ENCODE results near the gene MAMDC4. TPM values are rescaled to one million over a fixed set of nuclear protein-coding genes. Genes with fewer than 3 reads are reported as not detected.
A peak's percentile ranks its signal among the peaks of the same experiment; 100 is the strongest.

The MAMDC4 gene
- total and polyA plus RNA-seq, 2 experiments from 2014 or later, result 1.7 to 6.8 TPM

DNA sequence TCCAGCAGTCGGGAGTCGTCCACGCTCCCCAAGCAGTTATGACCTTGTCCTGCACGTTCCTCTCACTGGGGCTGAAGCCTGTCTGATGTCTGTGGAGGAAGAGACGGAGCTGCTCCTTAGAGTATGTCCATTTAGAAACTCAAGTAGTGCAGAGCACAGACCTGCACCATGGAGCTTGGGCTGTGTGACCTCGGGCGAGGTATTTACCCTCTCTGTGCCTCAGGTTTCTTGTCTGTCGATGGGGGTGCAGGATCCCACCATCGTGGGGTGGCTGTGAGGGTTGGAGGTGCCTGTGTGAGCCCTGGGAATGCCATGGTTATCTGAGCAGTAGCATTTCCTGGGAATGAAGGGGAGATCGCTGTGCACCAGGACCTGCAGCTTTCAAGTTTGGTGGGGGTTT lies 48.4 kb downstream of the MAMDC4 start (continued):
- TF ChIP-seq, protein P1, sequence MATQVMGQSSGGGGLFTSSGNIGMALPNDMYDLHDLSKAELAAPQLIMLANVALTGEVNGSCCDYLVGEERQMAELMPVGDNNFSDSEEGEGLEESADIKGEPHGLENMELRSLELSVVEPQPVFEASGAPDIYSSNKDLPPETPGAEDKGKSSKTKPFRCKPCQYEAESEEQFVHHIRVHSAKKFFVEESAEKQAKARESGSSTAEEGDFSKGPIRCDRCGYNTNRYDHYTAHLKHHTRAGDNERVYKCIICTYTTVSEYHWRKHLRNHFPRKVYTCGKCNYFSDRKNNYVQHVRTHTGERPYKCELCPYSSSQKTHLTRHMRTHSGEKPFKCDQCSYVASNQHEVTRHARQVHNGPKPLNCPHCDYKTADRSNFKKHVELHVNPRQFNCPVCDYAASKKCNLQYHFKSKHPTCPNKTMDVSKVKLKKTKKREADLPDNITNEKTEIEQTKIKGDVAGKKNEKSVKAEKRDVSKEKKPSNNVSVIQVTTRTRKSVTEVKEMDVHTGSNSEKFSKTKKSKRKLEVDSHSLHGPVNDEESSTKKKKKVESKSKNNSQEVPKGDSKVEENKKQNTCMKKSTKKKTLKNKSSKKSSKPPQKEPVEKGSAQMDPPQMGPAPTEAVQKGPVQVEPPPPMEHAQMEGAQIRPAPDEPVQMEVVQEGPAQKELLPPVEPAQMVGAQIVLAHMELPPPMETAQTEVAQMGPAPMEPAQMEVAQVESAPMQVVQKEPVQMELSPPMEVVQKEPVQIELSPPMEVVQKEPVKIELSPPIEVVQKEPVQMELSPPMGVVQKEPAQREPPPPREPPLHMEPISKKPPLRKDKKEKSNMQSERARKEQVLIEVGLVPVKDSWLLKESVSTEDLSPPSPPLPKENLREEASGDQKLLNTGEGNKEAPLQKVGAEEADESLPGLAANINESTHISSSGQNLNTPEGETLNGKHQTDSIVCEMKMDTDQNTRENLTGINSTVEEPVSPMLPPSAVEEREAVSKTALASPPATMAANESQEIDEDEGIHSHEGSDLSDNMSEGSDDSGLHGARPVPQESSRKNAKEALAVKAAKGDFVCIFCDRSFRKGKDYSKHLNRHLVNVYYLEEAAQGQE (IDR thresholded peaks at IDR 0.05; ENCODE audit: unreplicated experiment), result no peak
- TF ChIP-seq STAT1 (IDR thresholded peaks at IDR 0.05; ENCODE audit: unreplicated experiment) (no peak), EZH2phosphoT487 (IDR thresholded peaks at IDR 0.05; ENCODE audit: unreplicated experiment) (no peak), POLR2AphosphoS5 (IDR thresholded peaks at IDR 0.05; ENCODE audit: low read depth) (no peak), ZNF331 (CRISPR knock-in tag; IDR thresholded peaks at IDR 0.05; ENCODE audit: low read depth) (no peak), ZNF114 (CRISPR knock-in tag; IDR thresholded peaks at IDR 0.05) (no peak), JUNB (IDR thresholded peaks at IDR 0.05; ENCODE audit: unreplicated experiment) (no peak)
- TF ChIP-seq, protein P2, sequence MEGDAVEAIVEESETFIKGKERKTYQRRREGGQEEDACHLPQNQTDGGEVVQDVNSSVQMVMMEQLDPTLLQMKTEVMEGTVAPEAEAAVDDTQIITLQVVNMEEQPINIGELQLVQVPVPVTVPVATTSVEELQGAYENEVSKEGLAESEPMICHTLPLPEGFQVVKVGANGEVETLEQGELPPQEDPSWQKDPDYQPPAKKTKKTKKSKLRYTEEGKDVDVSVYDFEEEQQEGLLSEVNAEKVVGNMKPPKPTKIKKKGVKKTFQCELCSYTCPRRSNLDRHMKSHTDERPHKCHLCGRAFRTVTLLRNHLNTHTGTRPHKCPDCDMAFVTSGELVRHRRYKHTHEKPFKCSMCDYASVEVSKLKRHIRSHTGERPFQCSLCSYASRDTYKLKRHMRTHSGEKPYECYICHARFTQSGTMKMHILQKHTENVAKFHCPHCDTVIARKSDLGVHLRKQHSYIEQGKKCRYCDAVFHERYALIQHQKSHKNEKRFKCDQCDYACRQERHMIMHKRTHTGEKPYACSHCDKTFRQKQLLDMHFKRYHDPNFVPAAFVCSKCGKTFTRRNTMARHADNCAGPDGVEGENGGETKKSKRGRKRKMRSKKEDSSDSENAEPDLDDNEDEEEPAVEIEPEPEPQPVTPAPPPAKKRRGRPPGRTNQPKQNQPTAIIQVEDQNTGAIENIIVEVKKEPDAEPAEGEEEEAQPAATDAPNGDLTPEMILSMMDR (conservative IDR thresholded peaks at IDR 0.05; ENCODE audit: low read depth in 2 of 2), result no peak

DNA sequence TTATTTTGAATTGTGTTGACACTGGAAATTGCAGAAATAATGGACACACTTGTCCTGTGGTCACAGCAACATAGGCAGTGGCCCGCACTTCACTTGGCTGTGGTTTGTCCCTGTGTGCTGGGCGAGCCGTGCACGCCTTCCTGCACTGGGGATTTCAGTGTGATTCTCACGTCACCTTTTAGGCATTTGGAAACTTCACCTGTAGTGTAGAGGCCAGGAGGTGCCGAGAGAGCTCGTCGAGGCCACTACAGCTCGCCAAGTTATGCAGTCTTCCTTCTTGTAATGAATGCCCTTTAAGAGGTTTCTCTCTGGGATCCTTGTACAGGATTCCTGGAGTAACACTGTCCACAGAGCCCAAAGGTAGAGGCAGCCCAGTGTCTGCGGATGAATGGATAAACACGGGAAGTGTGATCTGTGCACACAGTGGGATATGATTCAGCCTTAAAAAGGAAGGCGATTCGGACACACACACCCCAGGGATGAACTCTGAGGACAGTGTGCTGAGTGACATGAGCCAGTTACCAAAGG lies 48.9 kb downstream of the MAMDC4 start:
- H4K20me1 ChIP-seq (replicated peaks; ENCODE audit: insufficient read depth), result peaks cover 23% of the 10 kb centered on the region
- 0 out of 3 replicates have a peak, but pooled peaks cover 2% of the 10 kb centered on the region for H3K4me1 Mint-ChIP-seq
- H3K36me3 ChIP-seq (ENCODE audit: insufficient read depth), result peaks cover 28% of the 10 kb centered on the region
- no peaks in the 10 kb centered on the region for H3K9me2 ChIP-seq (ENCODE audit: insufficient read depth)
- no peak overlapping the region for H3K27ac ChIP-seq (ENCODE audit: low read depth)
- DNase-seq (ENCODE audit: low spot score) (no peak), ATAC-seq (no peak)
- H3K27me3 Mint-ChIP-seq (ENCODE audit: insufficient read depth, low read depth, poor library complexity), result peaks cover 3% of the 10 kb centered on the region
- no peak overlapping the region for H3K4me3 ChIP-seq
- no peaks in the 10 kb centered on the region for H3K27me3 ChIP-seq (ENCODE audit: insufficient read depth)
- H2AFZ ChIP-seq, result no peak overlapping the region
- no peaks in the 10 kb centered on the region for H3K9me3 Mint-ChIP-seq
- H3K4me3 Mint-ChIP-seq, result no peak overlapping the region
- H3K79me2 ChIP-seq (replicated peaks; ENCODE audit: insufficient read depth), result peaks cover 26% of the 10 kb centered on the region
- no peak overlapping the region for H3K4me2 ChIP-seq
- H3K27ac Mint-ChIP-seq, result peak overlapping the region; percentile 56; the same call in 1 of the 2 replicates
- peaks cover 56% of the 10 kb centered on the region for H3K36me3 Mint-ChIP-seq (ENCODE audit: low read depth)
- 0 out of 2 replicates have a peak, but pooled peaks cover 9% of the 10 kb centered on the region for H3F3A ChIP-seq (replicated peaks; ENCODE audit: low read depth)
- H3K4me1 ChIP-seq (ENCODE audit: insufficient read depth), result no peaks in the 10 kb centered on the region
- TF ChIP-seq CREB1 (CRISPR knock-in tag; IDR thresholded peaks at IDR 0.05; ENCODE audit: low read depth) (no peak), EZH2phosphoT487 (IDR thresholded peaks at IDR 0.05; ENCODE audit: unreplicated experiment) (no peak)
- TF ChIP-seq, protein P2 (conservative IDR thresholded peaks at IDR 0.05; ENCODE audit: low read depth in 2 of 2), result no peak
- TF ChIP-seq, protein P1 (IDR thresholded peaks at IDR 0.05; ENCODE audit: unreplicated experiment), result no peak

Data from GM23338 (cell line).